PC-9 (cell line): ENCODE data around the gene LY6G6D.

Source experiments
- EZH2 ChIP-seq: fragments of 200-600 bp; sonication (generic); IDR thresholded peaks from 2 replicates; pipeline ENCODE4 v1.8.0; 2017; ENCODE audit warnings: antibody characterized with exemption, low read depth
- TF ChIP-seq, protein P1 (sequence below): fragments of 200-600 bp; sonication (generic); conservative IDR thresholded peaks from 2 replicates; pipeline ENCODE4 v1.6.1; 2017; ENCODE audit warnings: mixed run types, antibody characterized with exemption, mild to moderate bottlenecking, moderate library complexity

DNA sequence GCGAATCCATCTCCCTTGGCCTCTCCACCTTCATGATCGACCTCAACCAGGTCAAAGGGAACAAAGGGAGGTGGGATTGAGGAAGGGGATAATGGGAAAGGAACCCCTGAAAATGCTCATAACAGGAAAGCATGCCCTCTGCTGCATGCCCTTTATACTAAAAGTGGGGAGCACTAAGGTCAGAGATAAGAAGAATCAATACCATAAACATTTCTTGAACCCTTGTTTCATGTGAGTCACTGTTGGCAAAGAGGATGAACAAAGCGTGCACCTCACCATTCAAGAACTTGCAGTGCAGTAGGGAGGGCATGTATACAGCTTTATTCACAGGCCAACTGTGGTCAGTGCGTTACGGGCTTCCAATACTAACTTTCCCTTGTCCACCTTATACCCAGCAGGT lies 45.6 kb downstream of the LY6G6D start:
- TF ChIP-seq, protein P1, sequence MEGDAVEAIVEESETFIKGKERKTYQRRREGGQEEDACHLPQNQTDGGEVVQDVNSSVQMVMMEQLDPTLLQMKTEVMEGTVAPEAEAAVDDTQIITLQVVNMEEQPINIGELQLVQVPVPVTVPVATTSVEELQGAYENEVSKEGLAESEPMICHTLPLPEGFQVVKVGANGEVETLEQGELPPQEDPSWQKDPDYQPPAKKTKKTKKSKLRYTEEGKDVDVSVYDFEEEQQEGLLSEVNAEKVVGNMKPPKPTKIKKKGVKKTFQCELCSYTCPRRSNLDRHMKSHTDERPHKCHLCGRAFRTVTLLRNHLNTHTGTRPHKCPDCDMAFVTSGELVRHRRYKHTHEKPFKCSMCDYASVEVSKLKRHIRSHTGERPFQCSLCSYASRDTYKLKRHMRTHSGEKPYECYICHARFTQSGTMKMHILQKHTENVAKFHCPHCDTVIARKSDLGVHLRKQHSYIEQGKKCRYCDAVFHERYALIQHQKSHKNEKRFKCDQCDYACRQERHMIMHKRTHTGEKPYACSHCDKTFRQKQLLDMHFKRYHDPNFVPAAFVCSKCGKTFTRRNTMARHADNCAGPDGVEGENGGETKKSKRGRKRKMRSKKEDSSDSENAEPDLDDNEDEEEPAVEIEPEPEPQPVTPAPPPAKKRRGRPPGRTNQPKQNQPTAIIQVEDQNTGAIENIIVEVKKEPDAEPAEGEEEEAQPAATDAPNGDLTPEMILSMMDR = no peak
- no peak for TF ChIP-seq EZH2
